HepG2 (cell line): Measurements from ENCODE around the gene NSMCE3. TPM values are rescaled to one million over a fixed set of nuclear protein-coding genes. Genes with fewer than 3 reads are reported as not detected.

Source experiments
- ATAC-seq: fragments of 200-7000 bp; cut with Tn5 transposase; 3 replicates; pipeline ENCODE4 v1.9.1; 2020; ENCODE audit warnings: mild to moderate bottlenecking, moderate library complexity
- BruUV-seq: library from RNA; stranded (reverse); fragments of 400-500 nt; replicated peaks from 2 replicates; lab custom pipeline; 2021; lab: Mats Ljungman, UMichigan
- CTCF ChIA-PET: fragments of 300-600 bp; formaldehyde crosslinking; extraction: SDS; loops from one replicate; lab custom pipeline; 2021; ENCODE audit warnings: low total read pairs, inconsistent platforms, low intra/inter-chr PET ratio; lab: Yijun Ruan, JAX
- POLR2A ChIA-PET: fragments of 350-600 bp; sonication (Branson Sonifier 250); formaldehyde crosslinking; loops from one replicate; lab custom pipeline; 2020; ENCODE audit warnings: antibody characterized with exemption, inconsistent platforms; lab: Yijun Ruan, JAX
- DNase-seq: peaks from one replicate; pipeline ENCODE4 v3.0.0-alpha.2; 2015; ENCODE audit warnings: low spot score
- FAIRE-seq: peaks from 3 replicates; lab custom pipeline; 2011; peaks lifted over from hg19 to GRCh38; lab: Jason Lieb, UNC
- H2AFZ ChIP-seq: one replicate; pipeline ENCODE4 v1.6.1; 2011; ENCODE audit warnings: low read length, inconsistent platforms
- H3K27ac ChIP-seq: fragments of 300-600 bp; 3 replicates; pipeline ENCODE4 v1.8.0; 2011; ENCODE audit warnings: mixed run types, mild to moderate bottlenecking, mixed read lengths, low read length, inconsistent platforms; ENCODE audit not compliant: insufficient read depth; ENCODE audit errors: extremely low read length
- H3K27me3 ChIP-seq, 2 experiments: fragments of 200-600 bp in 1 of 2; 2 replicates in 1 of 2; 3 replicates in 1 of 2; pipeline versions ENCODE4 v1.6.0 to v1.8.0; 2011; ENCODE audit warnings: low read length in 2 of 2, mild to moderate bottlenecking in 2 of 2, moderate library complexity in 2 of 2, inconsistent platforms in 1 of 2; ENCODE audit not compliant: insufficient read depth in 2 of 2, control insufficient read depth in 1 of 2
- H3K36me3 ChIP-seq, 2 experiments: fragments of 200-600 bp in 1 of 2; replicated peaks in 1 of 2; 2 replicates in 1 of 2; 3 replicates in 1 of 2; pipeline versions ENCODE4 v1.5.1 to v1.8.0; 2011; ENCODE audit warnings: low read length in 2 of 2, inconsistent platforms in 1 of 2; ENCODE audit not compliant: insufficient read depth in 2 of 2, control insufficient read depth in 1 of 2
- H3K4me1 ChIP-seq: 2 replicates; pipeline ENCODE4 v1.5.1; 2012; ENCODE audit warnings: low read length, inconsistent platforms; ENCODE audit not compliant: insufficient read depth
- H3K4me2 ChIP-seq: 2 replicates; pipeline ENCODE4 v1.6.0; 2011; ENCODE audit warnings: low read depth, low read length, inconsistent platforms
- H3K4me3 ChIP-seq, 3 experiments: fragments of 200-600 bp in 1 of 3; sonication (generic), shearing (Covaris generic) in 1 of 3; replicated peaks in 1 of 3; 2 replicates each; pipeline ENCODE4 v1.5.1; 2011 to 2016; ENCODE audit warnings: low read length in 3 of 3, inconsistent platforms in 2 of 3, low read depth in 2 of 3, mild to moderate bottlenecking in 2 of 3, control low read depth in 1 of 3, mixed read lengths in 1 of 3; ENCODE audit not compliant: insufficient read depth in 1 of 3
- H3K79me2 ChIP-seq: one replicate; pipeline ENCODE4 v1.6.1; 2011; ENCODE audit warnings: low read length, inconsistent platforms; ENCODE audit not compliant: insufficient read depth
- H3K9ac ChIP-seq: 2 replicates; pipeline ENCODE4 v1.6.0; 2011; ENCODE audit warnings: mild to moderate bottlenecking, low read depth, low read length, inconsistent platforms; ENCODE audit not compliant: insufficient read depth
- H3K9me3 ChIP-seq: 2 replicates; pipeline ENCODE4 v1.5.1; 2012; ENCODE audit warnings: mild to moderate bottlenecking, low read length
- H4K20me1 ChIP-seq: 2 replicates; pipeline ENCODE4 v1.6.0; 2011; ENCODE audit warnings: inconsistent platforms, mild to moderate bottlenecking, low read length, moderate library complexity; ENCODE audit not compliant: insufficient read depth
- FOXM1 ChIP-seq: sonication (generic); formaldehyde crosslinking; IDR thresholded peaks from 2 replicates; pipeline ENCODE4 v1.5.0; 2020; ENCODE audit warnings: missing genetic modification reagents
- HMGA1 ChIP-seq: sonication (generic); formaldehyde crosslinking; conservative IDR thresholded peaks from 2 replicates; pipeline ENCODE4 v1.4.0; 2020; ENCODE audit warnings: missing genetic modification reagents
- MYC ChIP-seq: sonication (generic); formaldehyde crosslinking; IDR thresholded peaks from 2 replicates; pipeline ENCODE4 v1.9.0; 2021; ENCODE audit warnings: missing genetic modification reagents, borderline replicate concordance
- SRSF9 ChIP-seq: fragments of 200-400 bp; formaldehyde crosslinking; IDR thresholded peaks from 2 replicates; pipeline ENCODE4 v1.6.1; 2018; ENCODE audit warnings: borderline replicate concordance, mild to moderate bottlenecking, low read depth, low read length; ENCODE audit not compliant: insufficient read depth, poor library complexity, severe bottlenecking
- YY1 ChIP-seq: IDR thresholded peaks from 2 replicates; pipeline ENCODE4 v1.6.1; 2011; ENCODE audit warnings: low read length, low read depth, moderate library complexity, mild to moderate bottlenecking; ENCODE audit not compliant: insufficient read depth, insufficient replicate concordance
- ZNF121 ChIP-seq: sonication (generic); formaldehyde crosslinking; IDR thresholded peaks from 2 replicates; pipeline ENCODE4 v1.5.0; 2020; ENCODE audit warnings: mild to moderate bottlenecking, missing genetic modification reagents
- ZNF225 ChIP-seq: sonication (generic); formaldehyde crosslinking; IDR thresholded peaks from 2 replicates; pipeline ENCODE4 v1.4.0; 2020; ENCODE audit warnings: mild to moderate bottlenecking, missing genetic modification reagents
- ZNF619 ChIP-seq: sonication (generic); formaldehyde crosslinking; IDR thresholded peaks from 2 replicates; pipeline ENCODE4 v1.4.0; 2020; ENCODE audit warnings: mild to moderate bottlenecking, missing genetic modification reagents
- WGBS: methylation state at CpG from one replicate; pipeline ENCODE4 v1.1.6; 2017; ENCODE audit warnings: low lambda C conversion rate; 5-methylcytosine and 5-hydroxymethylcytosine counted together
- in situ Hi-C: cut with HindIII; loops from 2 replicates; pipeline ENCODE4 v1.10.0; 2017; ENCODE audit warnings: low pct_unique_long_range_greater_than_20kb; ENCODE audit not compliant: extremely low pct_ligation_motif_present
- intact Hi-C: fragments of 100-400 bp; cut with micrococcal nuclease; formaldehyde crosslinking; loops from one replicate; pipeline ENCODE4 v1.10.0; 2022; ENCODE audit not compliant: unreplicated experiment
- polyA plus RNA-seq, 8 experiments: library from polyadenylated mRNA; depleted of rRNA in 3 of 8; stranded (reverse) in 7 of 8; unstranded in 1 of 8; fragments of >200 nt; fragmentation: Illumina TruSeq in 4 of 8; extraction: Trizol in 4 of 8; gene quantifications; 2 replicates each; pipeline versions ENCODE4 v1.2.1 to v1.2.3, GENCODE V29; 2011 to 2016; ENCODE audit warnings: low read depth in 4 of 8, missing spikeins in 1 of 8, mixed read lengths in 1 of 8; ENCODE audit not compliant: insufficient read depth in 1 of 8
- total RNA-seq, 5 experiments: library from RNA; depleted of rRNA; stranded (reverse); fragments of >200 nt; fragmentation: Illumina TruSeq; extraction: Trizol; gene quantifications; 2 replicates each; pipeline ENCODE4 v1.2.3, GENCODE V29; 2016; ENCODE audit warnings: low read depth in 1 of 5
- TF ChIP-seq, protein P1 (sequence below): IDR thresholded peaks from 2 replicates; pipeline ENCODE4 v1.6.1; 2016; ENCODE audit warnings: low read depth, missing genetic modification reagents, missing compliant biosample characterization
- TF ChIP-seq, protein P2 (sequence below): sonication (generic); formaldehyde crosslinking; IDR thresholded peaks from 2 replicates; pipeline ENCODE4 v1.4.0; 2020; ENCODE audit warnings: missing genetic modification reagents; ENCODE audit errors: not compliant biosample characterization
- TF ChIP-seq, protein P3 (sequence below), 2 experiments: sonication (generic) in 1 of 2; formaldehyde crosslinking in 1 of 2; IDR thresholded peaks; 2 replicates each; pipeline versions ENCODE4 v1.4.0 to v1.6.1; 2016 to 2020; ENCODE audit warnings: borderline replicate concordance in 1 of 2, low read depth in 1 of 2, mild to moderate bottlenecking in 1 of 2, missing genetic modification reagents in 1 of 2

Gene NSMCE3
- total and polyA plus RNA-seq, 2 of the 13 experiments (the other 11 are each of a cell fraction or from before 2014, with no cell fraction given): 3.0 to 3.7 TPM

DNA sequence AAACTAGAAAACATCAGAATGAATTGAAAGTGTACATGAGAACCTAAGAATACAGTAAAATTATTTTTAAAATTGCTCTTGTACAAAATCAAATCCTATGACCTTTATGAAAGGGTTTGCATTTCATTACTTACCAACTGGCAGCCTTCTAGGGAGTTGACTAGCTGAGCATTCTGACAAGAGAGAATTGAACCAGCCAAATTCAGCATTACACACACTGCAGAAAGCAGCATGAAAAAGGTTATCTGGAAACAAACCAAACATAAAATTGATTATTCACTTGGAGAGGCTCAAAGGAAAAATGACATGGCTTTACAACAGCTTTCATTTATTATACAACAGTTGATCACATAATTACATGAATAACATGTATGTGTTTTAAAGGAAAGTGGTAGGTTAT, 17.4 kb downstream of the NSMCE3 start (continued):
- TF ChIP-seq SRSF9 (no peak), ZNF619 (CRISPR knock-in tag) (no peak)
- TF ChIP-seq, protein P1, sequence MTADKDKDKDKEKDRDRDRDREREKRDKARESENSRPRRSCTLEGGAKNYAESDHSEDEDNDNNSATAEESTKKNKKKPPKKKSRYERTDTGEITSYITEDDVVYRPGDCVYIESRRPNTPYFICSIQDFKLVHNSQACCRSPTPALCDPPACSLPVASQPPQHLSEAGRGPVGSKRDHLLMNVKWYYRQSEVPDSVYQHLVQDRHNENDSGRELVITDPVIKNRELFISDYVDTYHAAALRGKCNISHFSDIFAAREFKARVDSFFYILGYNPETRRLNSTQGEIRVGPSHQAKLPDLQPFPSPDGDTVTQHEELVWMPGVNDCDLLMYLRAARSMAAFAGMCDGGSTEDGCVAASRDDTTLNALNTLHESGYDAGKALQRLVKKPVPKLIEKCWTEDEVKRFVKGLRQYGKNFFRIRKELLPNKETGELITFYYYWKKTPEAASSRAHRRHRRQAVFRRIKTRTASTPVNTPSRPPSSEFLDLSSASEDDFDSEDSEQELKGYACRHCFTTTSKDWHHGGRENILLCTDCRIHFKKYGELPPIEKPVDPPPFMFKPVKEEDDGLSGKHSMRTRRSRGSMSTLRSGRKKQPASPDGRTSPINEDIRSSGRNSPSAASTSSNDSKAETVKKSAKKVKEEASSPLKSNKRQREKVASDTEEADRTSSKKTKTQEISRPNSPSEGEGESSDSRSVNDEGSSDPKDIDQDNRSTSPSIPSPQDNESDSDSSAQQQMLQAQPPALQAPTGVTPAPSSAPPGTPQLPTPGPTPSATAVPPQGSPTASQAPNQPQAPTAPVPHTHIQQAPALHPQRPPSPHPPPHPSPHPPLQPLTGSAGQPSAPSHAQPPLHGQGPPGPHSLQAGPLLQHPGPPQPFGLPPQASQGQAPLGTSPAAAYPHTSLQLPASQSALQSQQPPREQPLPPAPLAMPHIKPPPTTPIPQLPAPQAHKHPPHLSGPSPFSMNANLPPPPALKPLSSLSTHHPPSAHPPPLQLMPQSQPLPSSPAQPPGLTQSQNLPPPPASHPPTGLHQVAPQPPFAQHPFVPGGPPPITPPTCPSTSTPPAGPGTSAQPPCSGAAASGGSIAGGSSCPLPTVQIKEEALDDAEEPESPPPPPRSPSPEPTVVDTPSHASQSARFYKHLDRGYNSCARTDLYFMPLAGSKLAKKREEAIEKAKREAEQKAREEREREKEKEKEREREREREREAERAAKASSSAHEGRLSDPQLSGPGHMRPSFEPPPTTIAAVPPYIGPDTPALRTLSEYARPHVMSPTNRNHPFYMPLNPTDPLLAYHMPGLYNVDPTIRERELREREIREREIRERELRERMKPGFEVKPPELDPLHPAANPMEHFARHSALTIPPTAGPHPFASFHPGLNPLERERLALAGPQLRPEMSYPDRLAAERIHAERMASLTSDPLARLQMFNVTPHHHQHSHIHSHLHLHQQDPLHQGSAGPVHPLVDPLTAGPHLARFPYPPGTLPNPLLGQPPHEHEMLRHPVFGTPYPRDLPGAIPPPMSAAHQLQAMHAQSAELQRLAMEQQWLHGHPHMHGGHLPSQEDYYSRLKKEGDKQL (CRISPR knock-in tag): no peak

DNA sequence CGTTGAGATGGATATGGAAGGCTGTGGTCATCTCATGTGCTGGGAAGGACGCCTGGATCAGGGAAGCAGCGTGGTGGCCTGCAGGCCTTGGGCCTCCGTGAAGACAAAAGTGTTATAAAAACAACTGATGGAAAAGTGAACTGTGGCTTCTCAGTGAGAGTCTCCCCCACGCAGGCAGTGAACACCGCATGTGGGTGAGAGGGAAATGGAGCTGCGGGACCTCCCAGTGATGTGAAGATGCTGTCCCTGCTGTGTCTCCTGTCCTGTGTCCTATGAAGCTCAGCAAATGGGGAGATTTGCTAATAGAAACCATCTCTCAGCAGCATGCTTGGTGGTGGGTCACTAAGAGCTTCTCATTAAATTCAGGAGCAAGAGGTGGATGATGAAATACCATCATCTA, 25.1 kb downstream of the NSMCE3 start:
- 5% methylated on average over 7 of the region's 7 CpGs for WGBS
- Histone ChIP-seq H2AFZ (no peak overlapping the region), H3K27me3 (peaks cover 0 to 7% of the 10 kb centered on the region in 2 experiments; a peak in 1 of 5 replicates), H3K4me3 (no peak overlapping the region), H3K4me2 (no peak overlapping the region), H4K20me1 (no peaks in the 10 kb centered on the region), H3K9ac (no peak overlapping the region), H3K79me2 (no peaks in the 10 kb centered on the region), H3K9me3 (no peaks in the 10 kb centered on the region), H3K36me3 (no peaks in the 10 kb centered on the region), H3K27ac (no peak overlapping the region), H3K4me1 (no peaks in the 10 kb centered on the region)
- FAIRE-seq (no peak), DNase-seq (no peak), ATAC-seq (no peak)
- ChIA-PET POLR2A (no interaction called here), CTCF (no interaction called here)
- in situ Hi-C loops (no loop called here), intact Hi-C loops (no loop called here)
- BruUV-seq: no TSS peak
- no peak for TF ChIP-seq FOXM1 (CRISPR knock-in tag)
- TF ChIP-seq, protein P2, sequence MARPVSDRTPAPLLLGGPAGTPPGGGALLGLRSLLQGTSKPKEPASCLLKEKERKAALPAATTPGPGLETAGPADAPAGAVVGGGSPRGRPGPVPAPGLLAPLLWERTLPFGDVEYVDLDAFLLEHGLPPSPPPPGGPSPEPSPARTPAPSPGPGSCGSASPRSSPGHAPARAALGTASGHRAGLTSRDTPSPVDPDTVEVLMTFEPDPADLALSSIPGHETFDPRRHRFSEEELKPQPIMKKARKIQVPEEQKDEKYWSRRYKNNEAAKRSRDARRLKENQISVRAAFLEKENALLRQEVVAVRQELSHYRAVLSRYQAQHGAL: no peak
- no peak for TF ChIP-seq HMGA1 (CRISPR knock-in tag)
- TF ChIP-seq MYC (CRISPR knock-in tag): no peak
- TF ChIP-seq, protein P3, sequence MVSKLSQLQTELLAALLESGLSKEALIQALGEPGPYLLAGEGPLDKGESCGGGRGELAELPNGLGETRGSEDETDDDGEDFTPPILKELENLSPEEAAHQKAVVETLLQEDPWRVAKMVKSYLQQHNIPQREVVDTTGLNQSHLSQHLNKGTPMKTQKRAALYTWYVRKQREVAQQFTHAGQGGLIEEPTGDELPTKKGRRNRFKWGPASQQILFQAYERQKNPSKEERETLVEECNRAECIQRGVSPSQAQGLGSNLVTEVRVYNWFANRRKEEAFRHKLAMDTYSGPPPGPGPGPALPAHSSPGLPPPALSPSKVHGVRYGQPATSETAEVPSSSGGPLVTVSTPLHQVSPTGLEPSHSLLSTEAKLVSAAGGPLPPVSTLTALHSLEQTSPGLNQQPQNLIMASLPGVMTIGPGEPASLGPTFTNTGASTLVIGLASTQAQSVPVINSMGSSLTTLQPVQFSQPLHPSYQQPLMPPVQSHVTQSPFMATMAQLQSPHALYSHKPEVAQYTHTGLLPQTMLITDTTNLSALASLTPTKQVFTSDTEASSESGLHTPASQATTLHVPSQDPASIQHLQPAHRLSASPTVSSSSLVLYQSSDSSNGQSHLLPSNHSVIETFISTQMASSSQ (IDR thresholded peaks at IDR 0.05; ENCODE audit: low read depth): no peak
- TF ChIP-seq, protein P3 (CRISPR knock-in tag; IDR thresholded peaks at IDR 0.05; ENCODE audit: borderline replicate concordance): no peak
- TF ChIP-seq ZNF121 (CRISPR knock-in tag): no peak
- no peak for TF ChIP-seq ZNF225 (CRISPR knock-in tag)
- no peak for TF ChIP-seq YY1
